ENCODE results near the gene CLEC18C. TPM values are rescaled to one million over a fixed set of nuclear protein-coding genes. Genes with fewer than 3 reads are reported as not detected.
"Not testable (repeated sequence)": the region's sequence is repeated elsewhere in the genome, so short reads cannot be mapped to it uniquely, and the experiment has no call there.

The CLEC18C gene
- polyA plus RNA-seq, 3 donors: 65.8 to 87.1 (median 71.1) TPM

- not testable (repeated sequence) for DNase-seq
These were observed 29.9 kb downstream of the CLEC18C start for GRCh38 chr16:70203508-70203907.

- DNase-seq: not testable (repeated sequence)
These were observed 30.4 kb downstream of the CLEC18C start for GRCh38 chr16:70204010-70204409.

GRCh38 chr16:70204668-70205405 lies 31.2 kb downstream of the CLEC18C start:
- DNase-seq: not testable (repeated sequence)

- DNase-seq: not testable (repeated sequence)
These were observed 32.8 kb downstream of the CLEC18C start for GRCh38 chr16:70206382-70206781.

GRCh38 chr16:70218586-70218985 lies 45.0 kb downstream of the CLEC18C start:
- DNase-seq: not testable (repeated sequence)

GRCh38 chr16:70222574-70222973 lies 49.0 kb downstream of the CLEC18C start:
- DNase-seq: not testable (repeated sequence)

GRCh38 chr16:70223216-70223615 lies 49.6 kb downstream of the CLEC18C start:
- not testable (repeated sequence) for DNase-seq

GRCh38 chr16:70223971-70224513 lies 50.5 kb downstream of the CLEC18C start:
- DNase-seq: not testable (repeated sequence)

GRCh38 chr16:70224645-70225044 lies 51.1 kb downstream of the CLEC18C start:
- not testable (repeated sequence) for DNase-seq

- not testable (repeated sequence) for DNase-seq
These were observed 51.8 kb downstream of the CLEC18C start for GRCh38 chr16:70225430-70225829.

- DNase-seq: not testable (repeated sequence)
These were observed 52.4 kb downstream of the CLEC18C start for GRCh38 chr16:70226024-70226423.

- DNase-seq: not testable (repeated sequence)
These were observed 58.2 kb downstream of the CLEC18C start for GRCh38 chr16:70231831-70232230.

Other genes with a start within 250 kb of the CLEC18C start
- 10 to 100 TPM; 84.8 to 90.7 (median 87.6) TPM for gene CLEC18A, start 222.5 kb upstream of the CLEC18C start, polyA plus RNA-seq (ENCODE audit: insufficient read length in 3 of 3)
- 10 to 100 TPM; 32.8 to 63.3 (median 47.5) TPM for gene PDPR, start 59.5 kb upstream of the CLEC18C start, polyA plus RNA-seq (ENCODE audit: insufficient read length in 3 of 3)
- 10 to 100 TPM; 13.6 to 18.5 (median 17.6) TPM for gene EXOSC6, start 78.2 kb downstream of the CLEC18C start, polyA plus RNA-seq (ENCODE audit: insufficient read length in 3 of 3)
- gene AARS1, start 115.7 kb downstream of the CLEC18C start, polyA plus RNA-seq (ENCODE audit: insufficient read length in 3 of 3): 10 to 100 TPM; 82.5 to 95.4 (median 83.2) TPM
- gene DDX19B, start 125.4 kb downstream of the CLEC18C start, polyA plus RNA-seq (ENCODE audit: insufficient read length in 3 of 3): 10 to 100 TPM; 31.4 to 38.1 (median 34.8) TPM
- gene DDX19A, start 173.1 kb downstream of the CLEC18C start, polyA plus RNA-seq (ENCODE audit: insufficient read length in 3 of 3): 10 to 100 TPM; 42.7 to 52.6 (median 50.8) TPM